ENCODE results near the gene NLGN1.

NLGN1 gene

GRCh38 chr3:173902401-173902800 lies 504.9 kb downstream of the NLGN1 start:
- H3K9me3 ChIP-seq (ENCODE audit: control insufficient read depth, insufficient read depth, low read length), result no peaks in the 10 kb centered on the region
- no peak overlapping the region for H3K4me3 ChIP-seq (ENCODE audit: low read depth, low read length)
- H3K4me1 ChIP-seq (ENCODE audit: control insufficient read depth, insufficient read depth, low read length), result no peaks in the 10 kb centered on the region
- no peaks in the 10 kb centered on the region for H3K36me3 ChIP-seq (ENCODE audit: control insufficient read depth, insufficient read depth, low read length)
- no peak overlapping the region for H3K9ac ChIP-seq (ENCODE audit: low read depth, low read length)
- no peaks in the 10 kb centered on the region for H3K27me3 ChIP-seq (ENCODE audit: control insufficient read depth, insufficient read depth, low read length)

- no peaks in the 10 kb centered on the region for H3K9me3 ChIP-seq (ENCODE audit: control insufficient read depth, insufficient read depth, low read length)
- H3K9ac ChIP-seq (ENCODE audit: low read depth, low read length), result no peak overlapping the region
- H3K36me3 ChIP-seq (ENCODE audit: control insufficient read depth, insufficient read depth, low read length), result no peaks in the 10 kb centered on the region
- H3K4me1 ChIP-seq (ENCODE audit: control insufficient read depth, insufficient read depth, low read length), result no peaks in the 10 kb centered on the region
- H3K4me3 ChIP-seq (ENCODE audit: low read depth, low read length), result no peak overlapping the region
- no peaks in the 10 kb centered on the region for H3K27me3 ChIP-seq (ENCODE audit: control insufficient read depth, insufficient read depth, low read length)
These were observed 505.3 kb downstream of the NLGN1 start for GRCh38 chr3:173902871-173903270.

GRCh38 chr3:173905381-173905780 lies 507.8 kb downstream of the NLGN1 start:
- Histone ChIP-seq H3K36me3 (ENCODE audit: control insufficient read depth, insufficient read depth, low read length) (no peaks in the 10 kb centered on the region), H3K9me3 (ENCODE audit: control insufficient read depth, insufficient read depth, low read length) (no peaks in the 10 kb centered on the region), H3K4me3 (ENCODE audit: low read depth, low read length) (no peak overlapping the region), H3K4me1 (ENCODE audit: control insufficient read depth, insufficient read depth, low read length) (no peaks in the 10 kb centered on the region), H3K9ac (ENCODE audit: low read depth, low read length) (no peak overlapping the region), H3K27me3 (ENCODE audit: control insufficient read depth, insufficient read depth, low read length) (no peaks in the 10 kb centered on the region)

- H3K27me3 ChIP-seq (ENCODE audit: control insufficient read depth, insufficient read depth, low read length), result no peaks in the 10 kb centered on the region
- peaks cover 19% of the 10 kb centered on the region for H3K4me1 ChIP-seq (ENCODE audit: control insufficient read depth, insufficient read depth, low read length)
- no peak overlapping the region for H3K9ac ChIP-seq (ENCODE audit: low read depth, low read length)
- no peaks in the 10 kb centered on the region for H3K36me3 ChIP-seq (ENCODE audit: control insufficient read depth, insufficient read depth, low read length)
- H3K9me3 ChIP-seq (ENCODE audit: control insufficient read depth, insufficient read depth, low read length), result no peaks in the 10 kb centered on the region
- H3K4me3 ChIP-seq (ENCODE audit: low read depth, low read length), result no peak overlapping the region
These were observed 513.9 kb downstream of the NLGN1 start for GRCh38 chr3:173911446-173911845.

GRCh38 chr3:173912126-173912525 lies 514.6 kb downstream of the NLGN1 start:
- peaks cover 19% of the 10 kb centered on the region for H3K4me1 ChIP-seq (ENCODE audit: control insufficient read depth, insufficient read depth, low read length)
- no peaks in the 10 kb centered on the region for H3K27me3 ChIP-seq (ENCODE audit: control insufficient read depth, insufficient read depth, low read length)
- no peak overlapping the region for H3K4me3 ChIP-seq (ENCODE audit: low read depth, low read length)
- H3K36me3 ChIP-seq (ENCODE audit: control insufficient read depth, insufficient read depth, low read length), result no peaks in the 10 kb centered on the region
- H3K9me3 ChIP-seq (ENCODE audit: control insufficient read depth, insufficient read depth, low read length), result no peaks in the 10 kb centered on the region
- H3K9ac ChIP-seq (ENCODE audit: low read depth, low read length), result no peak overlapping the region

GRCh38 chr3:173913397-173913796 lies 515.9 kb downstream of the NLGN1 start:
- H3K9ac ChIP-seq (ENCODE audit: low read depth, low read length), result no peak overlapping the region
- peaks cover 19% of the 10 kb centered on the region for H3K4me1 ChIP-seq (ENCODE audit: control insufficient read depth, insufficient read depth, low read length)
- H3K9me3 ChIP-seq (ENCODE audit: control insufficient read depth, insufficient read depth, low read length), result no peaks in the 10 kb centered on the region
- no peak overlapping the region for H3K4me3 ChIP-seq (ENCODE audit: low read depth, low read length)
- no peaks in the 10 kb centered on the region for H3K27me3 ChIP-seq (ENCODE audit: control insufficient read depth, insufficient read depth, low read length)
- no peaks in the 10 kb centered on the region for H3K36me3 ChIP-seq (ENCODE audit: control insufficient read depth, insufficient read depth, low read length)

- H3K27me3 ChIP-seq (ENCODE audit: control insufficient read depth, insufficient read depth, low read length), result no peaks in the 10 kb centered on the region
- H3K9ac ChIP-seq (ENCODE audit: low read depth, low read length), result no peak overlapping the region
- no peaks in the 10 kb centered on the region for H3K9me3 ChIP-seq (ENCODE audit: control insufficient read depth, insufficient read depth, low read length)
- peaks cover 19% of the 10 kb centered on the region for H3K4me1 ChIP-seq (ENCODE audit: control insufficient read depth, insufficient read depth, low read length)
- H3K36me3 ChIP-seq (ENCODE audit: control insufficient read depth, insufficient read depth, low read length), result no peaks in the 10 kb centered on the region
- no peak overlapping the region for H3K4me3 ChIP-seq (ENCODE audit: low read depth, low read length)
These were observed 516.5 kb downstream of the NLGN1 start for GRCh38 chr3:173913974-173914421.

- Histone ChIP-seq H3K27me3 (ENCODE audit: control insufficient read depth, insufficient read depth, low read length) (no peaks in the 10 kb centered on the region), H3K9ac (ENCODE audit: low read depth, low read length) (no peak overlapping the region), H3K4me1 (ENCODE audit: control insufficient read depth, insufficient read depth, low read length) (peaks cover 23% of the 10 kb centered on the region), H3K4me3 (ENCODE audit: low read depth, low read length) (no peak overlapping the region), H3K9me3 (ENCODE audit: control insufficient read depth, insufficient read depth, low read length) (no peaks in the 10 kb centered on the region), H3K36me3 (ENCODE audit: control insufficient read depth, insufficient read depth, low read length) (no peaks in the 10 kb centered on the region)
These were observed 519.3 kb downstream of the NLGN1 start for GRCh38 chr3:173916799-173917198.

GRCh38 chr3:173920386-173920785 lies 522.8 kb downstream of the NLGN1 start:
- no peaks in the 10 kb centered on the region for H3K9me3 ChIP-seq (ENCODE audit: control insufficient read depth, insufficient read depth, low read length)
- H3K4me1 ChIP-seq (ENCODE audit: control insufficient read depth, insufficient read depth, low read length), result peaks cover 12% of the 10 kb centered on the region
- no peaks in the 10 kb centered on the region for H3K36me3 ChIP-seq (ENCODE audit: control insufficient read depth, insufficient read depth, low read length)
- H3K27me3 ChIP-seq (ENCODE audit: control insufficient read depth, insufficient read depth, low read length), result no peaks in the 10 kb centered on the region
- H3K9ac ChIP-seq (ENCODE audit: low read depth, low read length), result no peak overlapping the region
- no peak overlapping the region for H3K4me3 ChIP-seq (ENCODE audit: low read depth, low read length)

GRCh38 chr3:173921732-173922131 lies 524.2 kb downstream of the NLGN1 start:
- Histone ChIP-seq H3K4me1 (ENCODE audit: control insufficient read depth, insufficient read depth, low read length) (peaks cover 12% of the 10 kb centered on the region), H3K9ac (ENCODE audit: low read depth, low read length) (no peak overlapping the region), H3K27me3 (ENCODE audit: control insufficient read depth, insufficient read depth, low read length) (no peaks in the 10 kb centered on the region), H3K9me3 (ENCODE audit: control insufficient read depth, insufficient read depth, low read length) (no peaks in the 10 kb centered on the region), H3K4me3 (ENCODE audit: low read depth, low read length) (no peak overlapping the region), H3K36me3 (ENCODE audit: control insufficient read depth, insufficient read depth, low read length) (no peaks in the 10 kb centered on the region)

- Histone ChIP-seq H3K9ac (ENCODE audit: low read depth, low read length) (no peak overlapping the region), H3K4me1 (ENCODE audit: control insufficient read depth, insufficient read depth, low read length) (peaks cover 12% of the 10 kb centered on the region), H3K27me3 (ENCODE audit: control insufficient read depth, insufficient read depth, low read length) (no peaks in the 10 kb centered on the region), H3K36me3 (ENCODE audit: control insufficient read depth, insufficient read depth, low read length) (no peaks in the 10 kb centered on the region), H3K9me3 (ENCODE audit: control insufficient read depth, insufficient read depth, low read length) (no peaks in the 10 kb centered on the region), H3K4me3 (ENCODE audit: low read depth, low read length) (no peak overlapping the region)
These were observed 525.7 kb downstream of the NLGN1 start for GRCh38 chr3:173923204-173923603.

- Histone ChIP-seq H3K36me3 (ENCODE audit: control insufficient read depth, insufficient read depth, low read length) (no peaks in the 10 kb centered on the region), H3K27me3 (ENCODE audit: control insufficient read depth, insufficient read depth, low read length) (no peaks in the 10 kb centered on the region), H3K4me3 (ENCODE audit: low read depth, low read length) (no peak overlapping the region)
These were observed 532.7 kb downstream of the NLGN1 start for GRCh38 chr3:173930251-173930650.

GRCh38 chr3:173932624-173933023 lies 535.1 kb downstream of the NLGN1 start:
- no peak overlapping the region for H3K4me3 ChIP-seq (ENCODE audit: low read depth, low read length)
- no peaks in the 10 kb centered on the region for H3K9me3 ChIP-seq (ENCODE audit: control insufficient read depth, insufficient read depth, low read length)
- no peaks in the 10 kb centered on the region for H3K27me3 ChIP-seq (ENCODE audit: control insufficient read depth, insufficient read depth, low read length)

More at GRCh38 chr3:173930251-173930650, 532.7 kb downstream of the NLGN1 start:
- H3K4me1 ChIP-seq (ENCODE audit: control insufficient read depth, insufficient read depth, low read length), result peaks cover 10% of the 10 kb centered on the region
- no peak overlapping the region for H3K9ac ChIP-seq (ENCODE audit: low read depth, low read length)
- no peaks in the 10 kb centered on the region for H3K9me3 ChIP-seq (ENCODE audit: control insufficient read depth, insufficient read depth, low read length)

More at GRCh38 chr3:173932624-173933023, 535.1 kb downstream of the NLGN1 start:
- peaks cover 10% of the 10 kb centered on the region for H3K4me1 ChIP-seq (ENCODE audit: control insufficient read depth, insufficient read depth, low read length)
- H3K36me3 ChIP-seq (ENCODE audit: control insufficient read depth, insufficient read depth, low read length), result no peaks in the 10 kb centered on the region
- no peak overlapping the region for H3K9ac ChIP-seq (ENCODE audit: low read depth, low read length)

All from iPS-15b (cell line).